WI38 (cell line): ENCODE results near the gene DNASE1L3.

Experiments used
- H3K4me3 ChIP-seq: 2 replicates; pipeline ENCODE4 v1.5.1; 2011; ENCODE audit warnings: low read depth, mild to moderate bottlenecking, control low read depth, low read length
- CTCF ChIP-seq: IDR thresholded peaks from 2 replicates; pipeline ENCODE4 v1.5.1; 2012; ENCODE audit warnings: low read depth, mild to moderate bottlenecking, control low read depth, low read length

DNASE1L3 gene

GRCh38 chr3:58153371-58153770 is 57.4 kb downstream of the DNASE1L3 start:
- no peak for TF ChIP-seq CTCF
- H3K4me3 ChIP-seq: no peak overlapping the region

GRCh38 chr3:58152225-58153015 is 58.4 kb downstream of the DNASE1L3 start:
- H3K4me3 ChIP-seq: no peak overlapping the region
- TF ChIP-seq CTCF: no peak

- no peak overlapping the region for H3K4me3 ChIP-seq
- TF ChIP-seq CTCF: no peak
Measured at GRCh38 chr3:58151637-58152036, 59.1 kb downstream of the DNASE1L3 start.

- H3K4me3 ChIP-seq: no peak overlapping the region
- TF ChIP-seq CTCF: no peak
Measured at GRCh38 chr3:58150810-58151199, 60.0 kb downstream of the DNASE1L3 start.

GRCh38 chr3:58150130-58150809 is 60.5 kb downstream of the DNASE1L3 start:
- TF ChIP-seq CTCF: no peak

GRCh38 chr3:58148049-58148448 is 62.7 kb downstream of the DNASE1L3 start:
- H3K4me3 ChIP-seq: no peak overlapping the region
- no peak for TF ChIP-seq CTCF

More at GRCh38 chr3:58150130-58150809, 60.5 kb downstream of the DNASE1L3 start:
- no peak overlapping the region for H3K4me3 ChIP-seq
